Neural cell (in vitro differentiated cells): ENCODE results near the gene ZDHHC1.

ENCODE experiments used
- CTCF ChIP-seq: fragments of 450-650 bp; IDR thresholded peaks from 2 replicates; pipeline ENCODE4 v1.5.1; 2014; ENCODE audit warnings: antibody characterized with exemption, mild to moderate bottlenecking, moderate library complexity; ENCODE audit not compliant: poor library complexity, severe bottlenecking
- EP300 ChIP-seq: fragments of 450-650 bp; conservative IDR thresholded peaks from 2 replicates; pipeline ENCODE4 v1.6.1; 2014; ENCODE audit warnings: antibody characterized with exemption, mild to moderate bottlenecking, moderate library complexity; ENCODE audit not compliant: poor library complexity, severe bottlenecking
- EZH2 ChIP-seq: fragments of 200-600, 300-800 bp; shearing (Covaris generic), sonication (generic); IDR thresholded peaks from 2 replicates; pipeline ENCODE4 v1.6.1; 2014; ENCODE audit warnings: antibody characterized with exemption, low read length, borderline replicate concordance, mild to moderate bottlenecking; ENCODE audit not compliant: insufficient read depth, poor library complexity, severe bottlenecking
- MXI1 ChIP-seq: fragments of 450-650 bp; conservative IDR thresholded peaks from 2 replicates; pipeline ENCODE4 v1.6.1; 2014; ENCODE audit warnings: antibody characterized with exemption, mild to moderate bottlenecking; ENCODE audit not compliant: poor library complexity, severe bottlenecking
- POLR2AphosphoS5 ChIP-seq: IDR thresholded peaks from 2 replicates; pipeline ENCODE4 v1.6.1; 2012
- RAD21 ChIP-seq: fragments of 450-650 bp; conservative IDR thresholded peaks from 2 replicates; pipeline ENCODE4 v1.6.1; 2014; ENCODE audit warnings: antibody characterized with exemption, mild to moderate bottlenecking, moderate library complexity
- REST ChIP-seq: IDR thresholded peaks from 2 replicates; pipeline ENCODE4 v1.6.1; 2012; ENCODE audit warnings: borderline replicate concordance
- TAF1 ChIP-seq: IDR thresholded peaks from 2 replicates; pipeline ENCODE4 v1.6.1; 2012; ENCODE audit warnings: low read depth

DNA sequence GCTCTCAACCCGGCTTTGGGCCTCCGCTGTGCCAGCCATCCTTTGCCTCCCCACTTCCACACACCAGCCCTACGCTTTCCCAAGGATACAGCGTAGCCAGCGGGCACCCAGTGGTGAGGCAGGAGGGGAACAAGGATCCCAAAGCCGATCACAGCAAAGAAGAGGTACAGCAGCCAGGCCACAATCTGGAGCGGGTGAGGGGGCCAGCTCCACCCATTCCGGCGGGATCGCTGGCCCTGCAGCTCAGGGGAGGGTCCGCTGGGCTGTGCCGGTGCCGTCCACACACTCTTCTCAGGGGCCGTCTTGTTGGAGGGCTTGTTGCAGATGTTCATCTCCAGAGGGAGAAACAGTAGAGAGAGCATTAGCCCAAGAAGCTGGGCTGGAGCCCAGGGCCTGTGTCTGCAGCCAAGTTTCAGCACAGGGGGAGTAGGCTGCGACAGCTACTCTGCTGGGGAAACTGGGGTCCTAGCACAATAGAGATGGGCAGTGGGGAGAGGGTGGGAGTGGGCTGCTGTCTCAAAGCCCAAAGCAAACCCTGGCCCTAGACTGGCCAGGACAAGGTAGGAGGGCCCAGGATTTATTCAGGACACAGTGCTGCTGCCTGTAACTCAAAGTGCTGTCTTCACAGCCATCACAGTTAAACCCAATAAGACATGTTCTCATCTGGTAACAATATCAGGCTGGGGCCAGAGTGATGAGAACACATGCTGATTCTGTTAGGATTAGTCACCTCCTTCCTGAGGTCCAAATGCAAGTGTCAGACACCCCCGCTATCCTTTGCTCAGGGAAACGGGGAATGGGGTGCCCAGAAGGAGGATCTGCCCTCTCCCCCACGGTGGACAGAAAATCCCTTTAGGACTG is 9.9 kb downstream of the ZDHHC1 start:
- no peak for TF ChIP-seq CTCF
- no peak for TF ChIP-seq POLR2AphosphoS5
- TF ChIP-seq REST: no peak
- no peak for TF ChIP-seq TAF1
- no peak for TF ChIP-seq EP300
- TF ChIP-seq EZH2: no peak
- no peak for TF ChIP-seq RAD21
- no peak for TF ChIP-seq MXI1
